Smooth muscle cell (in vitro differentiated cells): Measurements from ENCODE around the gene FIBIN. TPM values are rescaled to one million over a fixed set of nuclear protein-coding genes. Genes with fewer than 3 reads are reported as not detected.

Source experiments
- DNase-seq: peaks from one replicate; lab custom pipeline; 2025; ENCODE audit not compliant: unreplicated experiment; lab: John Stamatoyannopoulos, UW
- H2AFZ ChIP-seq: fragments of 200-600 bp; sonication (generic); 2 replicates; pipeline ENCODE4 v1.6.0; 2016; ENCODE audit warnings: antibody characterized with exemption, low read depth, mild to moderate bottlenecking
- H3F3A ChIP-seq: fragments of 200-600 bp; sonication (generic); 2 replicates; pipeline ENCODE4 v1.6.0; 2017; ENCODE audit warnings: antibody characterized with exemption, low read depth
- H3K27ac ChIP-seq: fragments of 200-600 bp; sonication (generic); 2 replicates; pipeline ENCODE4 v1.5.1; 2016; ENCODE audit warnings: low read depth, mild to moderate bottlenecking
- H3K27me3 ChIP-seq: fragments of 200-600 bp; sonication (generic); 2 replicates; pipeline ENCODE4 v1.6.1; 2016; ENCODE audit warnings: low read depth, mild to moderate bottlenecking
- H3K36me3 ChIP-seq: fragments of 200-600 bp; sonication (generic); 2 replicates; pipeline ENCODE4 v1.5.1; 2016; ENCODE audit warnings: low read depth
- H3K4me1 ChIP-seq: fragments of 200-600 bp; sonication (generic); 2 replicates; pipeline ENCODE4 v1.5.1; 2016; ENCODE audit warnings: low read depth
- H3K4me2 ChIP-seq: fragments of 200-600 bp; sonication (generic); 2 replicates; pipeline ENCODE4 v1.6.0; 2016; ENCODE audit warnings: mild to moderate bottlenecking
- H3K4me3 ChIP-seq: fragments of 200-600 bp; sonication (generic); 2 replicates; pipeline ENCODE4 v1.5.1; 2016; ENCODE audit warnings: mild to moderate bottlenecking
- H3K79me2 ChIP-seq: fragments of 200-600 bp; sonication (generic); 2 replicates; pipeline ENCODE4 v1.6.0; 2016; ENCODE audit warnings: low read depth, mild to moderate bottlenecking
- H3K9ac ChIP-seq: fragments of 200-600 bp; sonication (generic); 2 replicates; pipeline ENCODE4 v1.6.0; 2016; ENCODE audit warnings: low read depth
- H3K9me3 ChIP-seq: fragments of 200-600 bp; sonication (generic); replicated peaks from 2 replicates; pipeline ENCODE4 v1.5.1; 2016; ENCODE audit warnings: low read depth
- H4K20me1 ChIP-seq: fragments of 200-600 bp; sonication (generic); 2 replicates; pipeline ENCODE4 v1.6.0; 2016; ENCODE audit warnings: low read depth
- WGBS: methylation state at CpG from one replicate; pipeline ENCODE4 v1.1.7; 2016; ENCODE audit warnings: low lambda C conversion rate; 5-methylcytosine and 5-hydroxymethylcytosine counted together
- polyA plus RNA-seq: library from polyadenylated mRNA; unstranded; fragments of >200 nt; fragmentation: Nextera tagmentation; extraction: Ambion mirVana; gene quantifications from 2 replicates; pipeline ENCODE4 v1.2.1, GENCODE V29; 2016
- total RNA-seq: library from RNA; depleted of rRNA; stranded (reverse); fragments of >200 nt; gene quantifications from 2 replicates; pipeline ENCODE4 v1.2.3, GENCODE V29; 2014
- TF ChIP-seq, protein P1 (sequence below): fragments of 200-600 bp; sonication (generic); IDR thresholded peaks from 2 replicates; pipeline ENCODE4 v1.5.1; 2017; ENCODE audit warnings: borderline replicate concordance, mild to moderate bottlenecking, antibody characterized with exemption; ENCODE audit not compliant: insufficient read depth, poor library complexity, severe bottlenecking

Gene FIBIN
- total and polyA plus RNA-seq, 2 experiments from 2014 or later: 24.7 to 40.7 TPM

GRCh38 chr11:27025957-27026733, 32.2 kb downstream of the FIBIN start:
- Histone ChIP-seq H3K4me3 (no peak overlapping the region), H3K9ac (no peak overlapping the region), H4K20me1 (no peaks in the 10 kb centered on the region), H3F3A (no peaks in the 10 kb centered on the region), H3K27me3 (no peaks in the 10 kb centered on the region), H3K4me1 (no peaks in the 10 kb centered on the region), H3K79me2 (no peaks in the 10 kb centered on the region), H3K4me2 (no peak overlapping the region), H3K9me3 (no peaks in the 10 kb centered on the region), H3K36me3 (no peaks in the 10 kb centered on the region), H2AFZ (no peak overlapping the region), H3K27ac (no peak overlapping the region)
- 75% methylated on average over 8 of the region's 8 CpGs for WGBS
- TF ChIP-seq, protein P1, sequence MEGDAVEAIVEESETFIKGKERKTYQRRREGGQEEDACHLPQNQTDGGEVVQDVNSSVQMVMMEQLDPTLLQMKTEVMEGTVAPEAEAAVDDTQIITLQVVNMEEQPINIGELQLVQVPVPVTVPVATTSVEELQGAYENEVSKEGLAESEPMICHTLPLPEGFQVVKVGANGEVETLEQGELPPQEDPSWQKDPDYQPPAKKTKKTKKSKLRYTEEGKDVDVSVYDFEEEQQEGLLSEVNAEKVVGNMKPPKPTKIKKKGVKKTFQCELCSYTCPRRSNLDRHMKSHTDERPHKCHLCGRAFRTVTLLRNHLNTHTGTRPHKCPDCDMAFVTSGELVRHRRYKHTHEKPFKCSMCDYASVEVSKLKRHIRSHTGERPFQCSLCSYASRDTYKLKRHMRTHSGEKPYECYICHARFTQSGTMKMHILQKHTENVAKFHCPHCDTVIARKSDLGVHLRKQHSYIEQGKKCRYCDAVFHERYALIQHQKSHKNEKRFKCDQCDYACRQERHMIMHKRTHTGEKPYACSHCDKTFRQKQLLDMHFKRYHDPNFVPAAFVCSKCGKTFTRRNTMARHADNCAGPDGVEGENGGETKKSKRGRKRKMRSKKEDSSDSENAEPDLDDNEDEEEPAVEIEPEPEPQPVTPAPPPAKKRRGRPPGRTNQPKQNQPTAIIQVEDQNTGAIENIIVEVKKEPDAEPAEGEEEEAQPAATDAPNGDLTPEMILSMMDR: no peak
- no peak for DNase-seq

DNA sequence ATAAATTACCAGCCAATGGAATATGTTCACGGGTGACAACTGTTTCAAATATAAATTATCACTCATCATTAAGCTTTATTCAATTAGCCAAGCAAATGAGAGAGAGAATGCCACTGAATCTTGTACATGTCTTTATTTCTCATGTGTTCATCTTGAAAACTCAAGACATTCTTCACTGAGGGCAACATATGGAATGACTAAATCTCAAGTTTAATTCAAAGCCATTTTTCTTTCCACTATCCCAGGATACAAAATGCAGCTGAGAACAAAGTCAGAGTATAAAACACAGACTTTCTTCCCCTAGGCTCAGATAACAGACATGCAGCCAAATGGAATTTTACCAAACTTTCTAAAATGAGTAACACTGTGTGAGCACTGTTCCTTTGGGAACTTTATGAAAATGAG, 34.7 kb downstream of the FIBIN start:
- no peak for DNase-seq
- no peak overlapping the region for H3K27ac ChIP-seq
- no peaks in the 10 kb centered on the region for H3K36me3 ChIP-seq
- no peaks in the 10 kb centered on the region for H3K27me3 ChIP-seq
- H3K4me1 ChIP-seq: no peaks in the 10 kb centered on the region
- H3K9ac ChIP-seq: no peak overlapping the region
- 89% methylated on average over 1 of the region's 1 CpG for WGBS
- TF ChIP-seq, protein P1: no peak
- H2AFZ ChIP-seq: peak overlapping the region; percentile 17
- peak overlapping the region; percentile 4 for H3K4me2 ChIP-seq
- H3K9me3 ChIP-seq: no peaks in the 10 kb centered on the region
- H3F3A ChIP-seq: no peaks in the 10 kb centered on the region
- H4K20me1 ChIP-seq: no peaks in the 10 kb centered on the region
- H3K79me2 ChIP-seq: no peaks in the 10 kb centered on the region
- H3K4me3 ChIP-seq: no peak overlapping the region

GRCh38 chr11:27029966-27030365, 36.1 kb downstream of the FIBIN start:
- 93% methylated on average over 1 of the region's 1 CpG for WGBS
- Histone ChIP-seq H3K4me3 (no peak overlapping the region), H3K9me3 (no peaks in the 10 kb centered on the region), H3F3A (no peaks in the 10 kb centered on the region), H3K79me2 (no peaks in the 10 kb centered on the region), H3K27me3 (no peaks in the 10 kb centered on the region), H3K36me3 (no peaks in the 10 kb centered on the region), H4K20me1 (no peaks in the 10 kb centered on the region), H3K4me1 (no peaks in the 10 kb centered on the region), H3K27ac (no peak overlapping the region), H2AFZ (no peak overlapping the region), H3K4me2 (no peak overlapping the region), H3K9ac (no peak overlapping the region)
- TF ChIP-seq, protein P1: no peak
- DNase-seq: no peak

- no peak for DNase-seq
- WGBS: 97% methylated on average over 5 of the region's 5 CpGs
- no peaks in the 10 kb centered on the region for H3K4me1 ChIP-seq
- H3K9me3 ChIP-seq: no peaks in the 10 kb centered on the region
- no peak overlapping the region for H3K27ac ChIP-seq
- H3K4me3 ChIP-seq: no peak overlapping the region
- H3K27me3 ChIP-seq: no peaks in the 10 kb centered on the region
- no peak overlapping the region for H2AFZ ChIP-seq
- no peaks in the 10 kb centered on the region for H3K36me3 ChIP-seq
- H3K4me2 ChIP-seq: no peak overlapping the region
- H3F3A ChIP-seq: no peaks in the 10 kb centered on the region
- no peak overlapping the region for H3K9ac ChIP-seq
- no peaks in the 10 kb centered on the region for H4K20me1 ChIP-seq
- H3K79me2 ChIP-seq: no peaks in the 10 kb centered on the region
- TF ChIP-seq, protein P1: no peak
These were observed 37.8 kb downstream of the FIBIN start for GRCh38 chr11:27031754-27032153.
